HG03342 (cell line): ENCODE measurements around the gene TFF2.

ENCODE experiments used
- ATAC-seq: cut with Tn5 transposase; IDR thresholded peaks from one replicate; pipeline ENCODE4 v1.9.1; 2021; ENCODE audit warnings: mild to moderate bottlenecking, moderate library complexity; ENCODE audit not compliant: unreplicated experiment

TFF2 gene

DNA sequence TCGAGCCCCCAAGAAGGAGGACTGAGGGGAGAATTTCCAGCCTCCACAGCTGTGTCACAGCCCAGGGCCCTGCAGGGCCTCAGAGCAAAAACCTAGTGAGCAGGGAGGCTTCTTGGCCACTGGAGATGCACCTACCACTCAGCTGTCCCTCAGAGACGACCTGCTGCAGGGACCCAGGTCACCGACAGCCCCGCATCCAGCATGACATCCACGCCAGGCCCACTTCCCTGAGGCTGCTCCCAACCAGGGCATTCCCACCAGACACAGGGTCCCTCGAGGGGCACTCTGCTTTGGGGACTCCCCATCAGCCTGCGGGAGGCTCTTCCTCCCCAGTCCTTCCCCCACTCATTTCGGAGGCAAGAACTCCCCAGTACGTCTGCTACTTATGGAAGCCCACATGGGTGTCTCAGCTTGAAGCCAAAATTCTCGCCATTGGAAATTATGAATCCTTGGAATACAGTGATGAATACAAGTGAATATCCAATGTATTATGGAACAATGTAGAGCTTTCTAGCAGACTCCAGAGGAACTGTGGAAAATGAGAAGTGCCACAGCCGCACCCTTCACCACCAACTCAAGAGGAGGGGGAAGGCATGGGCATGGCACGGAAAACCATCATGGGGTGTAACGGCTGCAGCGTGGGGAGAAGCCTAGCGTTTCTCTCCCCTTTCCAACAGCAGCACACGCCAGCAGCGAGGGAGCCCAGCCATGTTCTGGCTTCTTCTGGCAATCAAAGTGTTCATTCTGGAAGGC lies 42.5 kb downstream of the TFF2 start:
- ATAC-seq = no peak

GRCh38 chr21:42307106-42307505 lies 43.7 kb downstream of the TFF2 start:
- ATAC-seq = no peak

DNA sequence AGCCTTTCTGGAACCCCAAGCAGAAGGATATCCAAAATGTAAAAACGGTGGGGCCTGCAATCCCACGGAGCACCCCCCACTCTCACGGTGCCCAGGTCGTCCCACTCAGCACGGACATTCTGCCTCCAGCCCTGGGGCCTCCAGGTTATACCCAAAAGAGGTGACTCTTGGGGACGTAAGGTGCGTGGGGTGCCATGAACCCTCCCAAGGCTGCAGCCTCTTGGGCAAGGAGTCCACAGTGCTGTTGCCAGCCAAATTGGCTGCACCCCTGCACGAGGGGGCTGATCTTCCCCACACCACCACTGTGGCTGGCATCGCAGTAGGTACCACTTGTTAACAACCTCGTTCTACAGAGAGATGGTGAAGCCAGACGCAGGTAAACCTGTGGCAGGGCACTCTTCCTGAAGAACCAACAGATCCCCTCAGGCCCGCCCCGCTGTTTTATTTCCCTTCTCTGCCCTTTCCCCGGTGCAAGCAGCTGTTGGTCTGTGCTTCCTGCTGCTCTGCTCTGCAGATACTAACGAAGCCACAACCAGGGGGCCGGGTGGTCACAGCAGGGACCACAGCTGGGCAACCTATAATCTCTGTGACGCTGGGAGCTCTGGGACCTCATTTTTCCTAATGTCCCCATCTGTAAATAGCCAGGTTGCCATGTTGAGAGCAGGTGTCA lies 44.3 kb downstream of the TFF2 start:
- ATAC-seq = no peak

- ATAC-seq = no peak
These were observed 45.1 kb downstream of the TFF2 start for GRCh38 chr21:42305707-42306147.

DNA sequence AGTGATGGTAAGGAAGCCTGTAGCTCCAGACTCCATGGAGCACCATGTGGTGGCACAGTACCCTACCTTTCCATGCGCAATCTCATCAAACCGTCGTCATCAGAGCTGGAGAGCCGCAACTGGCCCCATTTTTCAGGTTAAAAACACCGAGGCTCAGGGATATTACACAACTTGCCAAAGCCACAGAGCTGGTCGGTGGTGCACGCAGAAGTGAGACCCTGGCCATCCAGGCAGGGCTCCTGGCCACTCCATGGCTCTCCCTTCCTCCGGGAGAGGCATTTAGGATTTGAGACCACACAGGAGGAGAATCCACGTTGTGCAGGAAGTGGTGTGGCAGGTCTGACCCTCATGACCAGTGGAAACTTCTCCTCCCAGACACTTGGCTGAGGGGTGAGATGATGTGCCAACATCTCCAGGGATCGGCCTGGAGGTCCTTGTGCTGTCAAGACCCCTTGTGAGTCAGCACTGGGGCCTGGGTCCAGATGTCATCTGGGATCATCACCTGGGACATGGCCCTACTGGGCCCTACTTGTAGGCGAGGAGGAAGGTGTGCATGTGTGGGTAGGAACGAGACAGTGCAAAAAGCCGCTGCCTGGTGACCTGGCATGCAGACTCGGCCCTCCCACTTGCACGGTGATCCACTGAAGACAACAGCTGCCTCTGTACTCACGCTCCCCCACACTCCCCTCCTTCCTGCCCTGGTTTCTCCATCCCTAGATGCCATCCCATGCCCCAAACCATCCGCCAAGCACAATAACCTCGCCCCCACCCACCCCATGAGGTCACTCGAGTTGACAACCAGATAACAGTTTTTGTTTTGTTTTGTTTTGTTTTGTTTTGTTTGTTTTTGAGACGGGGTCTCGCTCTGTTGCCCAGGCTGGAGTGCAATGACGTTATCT lies 46.0 kb downstream of the TFF2 start:
- no peak for ATAC-seq

DNA sequence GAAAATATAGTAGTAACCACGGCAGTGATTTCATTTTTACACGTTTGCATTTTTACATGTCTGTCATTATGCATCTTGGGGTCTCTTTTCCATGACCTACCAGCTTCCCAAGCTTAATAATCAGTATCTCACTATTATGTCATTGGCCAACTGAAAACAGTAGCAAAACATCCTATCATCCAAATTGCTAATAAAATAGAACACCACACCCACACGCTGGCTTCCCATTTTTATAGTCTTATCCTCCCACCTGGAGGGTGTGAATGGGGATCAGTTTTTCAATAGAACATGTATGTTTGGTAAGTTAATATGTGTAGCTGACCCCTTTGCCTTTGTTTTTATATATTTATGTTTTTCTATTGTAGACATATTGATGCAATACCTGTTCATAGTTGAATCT lies 47.4 kb downstream of the TFF2 start:
- no peak for ATAC-seq

- ATAC-seq = no peak
These were observed 48.0 kb downstream of the TFF2 start for GRCh38 chr21:42302794-42303193.

GRCh38 chr21:42302076-42302650 lies 48.6 kb downstream of the TFF2 start:
- no peak for ATAC-seq

DNA sequence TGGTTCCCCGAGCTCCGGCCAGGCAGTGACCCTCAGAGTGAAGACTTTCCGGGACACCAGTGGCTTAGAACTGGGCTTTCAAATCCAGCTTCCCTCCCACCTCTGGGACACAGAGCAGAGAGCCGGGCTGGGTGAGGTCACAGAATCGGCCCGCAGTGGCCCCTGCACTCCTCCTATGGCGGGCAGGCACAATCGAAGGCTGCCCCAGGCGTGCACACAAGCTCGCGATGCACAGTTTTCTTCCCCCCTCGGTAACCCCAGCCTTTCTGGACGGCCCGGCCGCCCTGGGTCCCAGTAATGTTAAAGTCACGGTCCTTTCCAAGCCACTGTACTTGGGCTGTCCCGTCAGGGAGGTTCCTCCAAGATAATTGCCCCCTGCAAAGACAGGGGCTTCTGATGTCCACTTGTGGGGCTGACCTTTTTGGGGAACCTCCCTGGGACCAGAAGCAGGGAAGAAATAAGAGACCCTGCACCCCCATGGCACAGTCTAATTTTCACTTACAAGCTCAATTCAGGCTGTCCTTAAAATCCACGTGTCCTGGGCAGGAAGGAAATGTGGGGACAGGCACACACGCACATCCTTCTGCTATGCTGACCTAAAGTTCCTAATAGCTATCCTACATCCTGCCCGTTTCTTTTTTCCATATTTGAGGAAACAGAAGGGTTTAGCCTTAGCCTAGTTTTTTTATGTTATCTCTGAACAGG lies 49.3 kb downstream of the TFF2 start:
- ATAC-seq = no peak

- ATAC-seq = no peak
These were observed 49.8 kb downstream of the TFF2 start for GRCh38 chr21:42300956-42301355.

DNA sequence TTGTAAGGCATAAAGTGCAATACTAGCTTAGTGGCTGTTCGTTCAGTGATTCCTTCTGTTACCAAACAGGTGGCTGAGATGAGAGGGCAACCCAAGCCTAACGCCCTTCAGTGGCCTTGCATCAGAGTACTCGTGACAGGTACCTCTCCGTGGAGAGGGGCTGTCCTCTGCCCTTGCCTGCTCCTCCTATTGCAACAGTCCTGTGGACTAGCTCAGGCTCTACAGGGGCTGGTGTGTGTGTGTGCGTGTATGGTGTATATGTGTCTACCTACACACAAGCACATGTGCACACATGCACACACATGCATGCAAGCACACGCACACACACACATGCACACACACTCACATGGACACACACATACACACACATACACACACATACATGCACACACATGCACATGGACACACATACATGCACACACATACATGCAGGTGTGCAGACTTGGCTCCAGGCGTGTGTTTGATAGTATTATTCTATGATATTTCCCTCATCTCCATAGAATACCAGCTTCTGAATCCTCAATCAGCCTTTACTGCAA lies 50.7 kb downstream of the TFF2 start:
- ATAC-seq = no peak

- no peak for ATAC-seq
These were observed 51.3 kb downstream of the TFF2 start for GRCh38 chr21:42299324-42300044.

DNA sequence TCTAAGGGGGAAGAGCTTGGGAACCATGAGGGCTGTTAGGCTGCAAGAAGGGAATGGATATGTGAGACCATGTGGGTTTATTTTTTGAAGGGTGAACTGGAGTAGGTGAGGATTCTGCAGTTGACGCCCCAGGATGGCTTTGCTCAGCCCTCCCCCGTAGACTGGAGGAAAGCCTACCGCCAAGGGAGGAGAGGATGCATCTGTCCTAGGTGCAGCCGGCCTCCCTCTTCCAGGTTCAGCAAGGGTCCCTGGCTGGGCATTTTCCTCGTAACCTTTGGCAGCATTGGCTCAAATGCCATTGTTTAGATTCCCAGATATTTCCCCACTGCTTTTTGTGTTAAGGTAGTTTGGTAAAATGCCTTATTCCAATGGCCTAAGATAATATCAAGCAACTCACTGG lies 52.1 kb downstream of the TFF2 start:
- ATAC-seq = no peak

DNA sequence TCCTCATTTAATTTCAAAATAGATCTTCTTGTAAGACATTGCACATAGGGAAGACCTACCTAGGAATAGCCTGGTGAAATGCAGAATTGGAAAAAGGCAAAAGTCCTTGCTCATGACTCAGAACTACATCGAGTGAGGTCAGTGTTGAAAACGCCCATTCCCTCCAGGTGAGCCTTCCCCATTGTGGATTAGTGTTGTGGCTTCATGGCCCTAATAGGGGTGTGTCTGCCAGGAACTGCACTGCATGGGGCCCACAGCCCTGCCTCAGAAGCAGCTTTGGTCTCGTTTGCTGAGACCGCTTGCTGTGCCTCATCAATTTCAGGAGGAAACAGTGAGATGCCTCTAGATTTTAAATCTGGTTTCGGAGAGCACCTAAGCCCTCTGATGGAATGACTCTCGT lies 52.6 kb downstream of the TFF2 start:
- no peak for ATAC-seq

GRCh38 chr21:42297377-42297776 lies 53.4 kb downstream of the TFF2 start:
- ATAC-seq = no peak

- ATAC-seq = no peak
These were observed 54.3 kb downstream of the TFF2 start for GRCh38 chr21:42296501-42296900.
